ENCODE measurements around the gene WDR82. TPM values are rescaled to one million over a fixed set of nuclear protein-coding genes. Genes with fewer than 3 reads are reported as not detected.

The WDR82 gene
- total and polyA plus RNA-seq, 2 donors (not counting 1 experiment from before 2014, with no cell fraction given): 71.2 to 77.7 TPM

DNA sequence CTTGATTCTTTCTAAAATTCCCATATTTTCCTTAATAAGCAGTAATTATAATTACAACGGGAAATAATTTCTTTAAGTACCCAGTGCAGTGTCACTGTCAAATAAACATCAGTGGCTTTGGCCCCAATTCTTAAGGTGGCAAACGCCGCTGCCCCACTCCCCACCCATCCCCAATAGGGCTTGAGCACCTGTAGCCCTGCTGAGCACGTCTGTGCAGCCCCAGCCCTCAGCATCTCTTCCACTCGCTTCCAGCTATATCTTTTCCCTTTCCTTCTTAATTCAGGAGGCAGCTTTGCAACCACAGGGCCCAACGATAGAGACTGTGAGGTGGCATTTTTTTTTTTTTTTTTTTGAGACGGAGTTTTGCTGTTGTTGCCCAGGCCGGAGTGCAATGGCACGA is 23.8 kb downstream of the WDR82 start:
- Histone ChIP-seq H3K9me3 (ENCODE audit: control insufficient read depth, insufficient read depth, low read depth, low read length) (no peaks in the 10 kb centered on the region), H3K36me3 (ENCODE audit: control insufficient read depth, insufficient read depth, low read length) (peaks cover 32% of the 10 kb centered on the region), H3K9ac (ENCODE audit: insufficient read depth, low read length) (no peak overlapping the region)

DNA sequence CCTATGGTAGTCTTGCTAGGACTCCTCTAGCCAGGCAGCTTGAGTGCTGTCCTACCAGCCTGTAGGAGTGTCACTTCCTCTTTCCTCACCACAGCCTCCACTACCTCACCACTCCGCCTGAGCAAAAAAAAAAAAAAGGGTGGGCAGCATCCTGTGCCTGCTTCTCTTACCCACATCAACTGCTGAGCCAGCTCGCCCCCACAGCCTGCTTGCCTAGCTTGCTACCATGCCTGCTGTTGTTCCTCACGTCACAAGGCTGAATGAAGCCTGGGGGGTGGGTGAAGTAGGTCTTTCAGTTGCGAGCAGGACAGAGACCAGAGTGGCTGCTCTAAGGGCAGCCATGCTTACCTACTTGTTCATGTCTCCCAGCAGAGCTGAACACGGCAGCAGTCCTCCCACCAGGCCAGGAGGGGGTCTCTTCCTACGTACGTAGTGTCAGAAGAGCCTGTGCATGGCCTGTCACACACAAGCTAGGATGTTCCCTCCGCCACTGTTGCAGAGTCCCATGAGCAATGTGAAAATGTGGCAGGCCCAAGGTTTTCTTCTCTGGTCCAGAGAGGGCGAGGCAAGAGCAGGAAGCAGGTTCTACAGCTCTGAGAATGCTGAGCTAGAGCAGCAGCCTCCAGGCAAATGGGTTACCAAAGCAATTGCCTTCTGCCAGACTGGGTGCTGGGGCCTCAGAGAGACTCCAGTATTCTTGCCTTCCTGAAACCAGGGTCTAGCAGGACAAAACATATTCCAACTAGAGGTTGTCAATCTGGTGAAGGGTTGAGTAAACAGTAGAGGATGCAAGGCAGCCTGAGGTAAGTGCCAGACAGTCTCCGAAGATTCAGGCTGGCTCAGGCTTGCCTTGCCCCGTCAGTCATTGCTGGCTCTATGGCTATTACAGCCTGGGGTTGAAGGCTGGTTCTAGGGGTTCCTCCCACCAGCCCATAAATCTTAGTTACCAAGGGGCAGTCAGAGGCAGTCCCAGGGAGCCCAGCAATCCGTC is 24.8 kb downstream of the WDR82 start:
- Histone ChIP-seq H4K20me1 (ENCODE audit: control insufficient read depth, extremely low read depth, insufficient read depth, low read length) (no peaks in the 10 kb centered on the region), H3K9ac (ENCODE audit: insufficient read depth, low read length) (no peak overlapping the region), H3K27ac (ENCODE audit: insufficient read depth, low read length) (no peak overlapping the region), H3K36me3 (ENCODE audit: control insufficient read depth, insufficient read depth, low read length) (peaks cover 32% of the 10 kb centered on the region), H3K4me2 (ENCODE audit: extremely low read depth, insufficient read depth, low read length) (no peak overlapping the region), H3K9me3 (ENCODE audit: control insufficient read depth, insufficient read depth, low read depth, low read length) (no peaks in the 10 kb centered on the region), H3K4me3 (replicated peaks in 1 of 4; ENCODE audit: control extremely low read depth in 1 of 4, insufficient read depth in 1 of 4, low read depth in 3 of 4, low read length in 4 of 4) (no peak overlapping the region), H3K27me3 (ENCODE audit: control insufficient read depth, insufficient read depth, low read length) (no peaks in the 10 kb centered on the region), H3K4me1 (ENCODE audit: control insufficient read depth, extremely low read depth, insufficient read depth, low read length) (no peaks in the 10 kb centered on the region), H2AFZ (ENCODE audit: low read length) (no peak overlapping the region), H3K79me2 (ENCODE audit: control insufficient read depth, insufficient read depth, low read length) (peaks cover 3% of the 10 kb centered on the region)
- TF ChIP-seq, protein P1, sequence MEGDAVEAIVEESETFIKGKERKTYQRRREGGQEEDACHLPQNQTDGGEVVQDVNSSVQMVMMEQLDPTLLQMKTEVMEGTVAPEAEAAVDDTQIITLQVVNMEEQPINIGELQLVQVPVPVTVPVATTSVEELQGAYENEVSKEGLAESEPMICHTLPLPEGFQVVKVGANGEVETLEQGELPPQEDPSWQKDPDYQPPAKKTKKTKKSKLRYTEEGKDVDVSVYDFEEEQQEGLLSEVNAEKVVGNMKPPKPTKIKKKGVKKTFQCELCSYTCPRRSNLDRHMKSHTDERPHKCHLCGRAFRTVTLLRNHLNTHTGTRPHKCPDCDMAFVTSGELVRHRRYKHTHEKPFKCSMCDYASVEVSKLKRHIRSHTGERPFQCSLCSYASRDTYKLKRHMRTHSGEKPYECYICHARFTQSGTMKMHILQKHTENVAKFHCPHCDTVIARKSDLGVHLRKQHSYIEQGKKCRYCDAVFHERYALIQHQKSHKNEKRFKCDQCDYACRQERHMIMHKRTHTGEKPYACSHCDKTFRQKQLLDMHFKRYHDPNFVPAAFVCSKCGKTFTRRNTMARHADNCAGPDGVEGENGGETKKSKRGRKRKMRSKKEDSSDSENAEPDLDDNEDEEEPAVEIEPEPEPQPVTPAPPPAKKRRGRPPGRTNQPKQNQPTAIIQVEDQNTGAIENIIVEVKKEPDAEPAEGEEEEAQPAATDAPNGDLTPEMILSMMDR (conservative IDR thresholded peaks at IDR 0.05 in 1 of 2, IDR thresholded peaks at IDR 0.05 in 1 of 2; ENCODE audit: low read depth in 1 of 2, low read length in 2 of 2): no peak
- no peak for TF ChIP-seq EZH2 (IDR thresholded peaks at IDR 0.05; ENCODE audit: low read length, missing control alignments)
- DNase-seq (ENCODE audit: low read depth in 2 of 2): peak in 1 of 2 donors; percentile 26

More for the DNA sequence above, 23.8 kb downstream of the WDR82 start:
- no peak overlapping the region for H3K27ac ChIP-seq (ENCODE audit: insufficient read depth, low read length)
- peaks cover 6% of the 10 kb centered on the region for H3K79me2 ChIP-seq (ENCODE audit: control insufficient read depth, insufficient read depth, low read length)
- H3K4me1 ChIP-seq (ENCODE audit: control insufficient read depth, extremely low read depth, insufficient read depth, low read length): no peaks in the 10 kb centered on the region
- no peak overlapping the region for H3K4me2 ChIP-seq (ENCODE audit: extremely low read depth, insufficient read depth, low read length)
- no peak overlapping the region for H2AFZ ChIP-seq (ENCODE audit: low read length)
- H3K4me3 ChIP-seq (replicated peaks in 1 of 4; ENCODE audit: control extremely low read depth in 1 of 4, insufficient read depth in 1 of 4, low read depth in 3 of 4, low read length in 4 of 4): no peak overlapping the region
- H3K27me3 ChIP-seq (ENCODE audit: control insufficient read depth, insufficient read depth, low read length): no peaks in the 10 kb centered on the region
- DNase-seq (ENCODE audit: low read depth in 2 of 2): no peak
- H4K20me1 ChIP-seq (ENCODE audit: control insufficient read depth, extremely low read depth, insufficient read depth, low read length): no peaks in the 10 kb centered on the region
- TF ChIP-seq, protein P1 (conservative IDR thresholded peaks at IDR 0.05 in 1 of 2, IDR thresholded peaks at IDR 0.05 in 1 of 2; ENCODE audit: low read depth in 1 of 2, low read length in 2 of 2): no peak
- TF ChIP-seq EZH2 (IDR thresholded peaks at IDR 0.05; ENCODE audit: low read length, missing control alignments): no peak

DNA sequence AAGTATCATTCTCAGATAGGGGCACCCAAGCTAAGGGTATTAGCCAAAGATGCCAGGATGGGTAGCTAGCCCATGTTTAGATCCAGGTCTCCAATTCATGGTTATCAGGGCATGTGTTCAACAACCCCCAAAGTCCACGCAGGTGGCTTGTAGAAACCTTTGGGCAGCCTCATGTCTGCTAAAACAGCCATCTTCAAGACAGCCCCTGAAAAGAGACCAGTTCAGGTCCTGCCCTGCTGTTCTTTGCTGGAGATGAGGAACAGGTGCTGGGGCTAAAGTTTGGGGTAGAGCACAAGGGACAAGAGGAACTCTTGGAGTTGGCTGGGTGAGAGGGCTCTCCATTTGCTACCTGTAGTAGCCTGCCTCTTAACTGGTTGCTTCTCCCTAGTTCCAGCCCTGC is 28.3 kb downstream of the WDR82 start:
- Histone ChIP-seq H3K4me3 (replicated peaks in 1 of 4; ENCODE audit: control extremely low read depth in 1 of 4, insufficient read depth in 1 of 4, low read depth in 3 of 4, low read length in 4 of 4) (no peak overlapping the region), H3K79me2 (ENCODE audit: control insufficient read depth, insufficient read depth, low read length) (no peaks in the 10 kb centered on the region), H3K9ac (ENCODE audit: insufficient read depth, low read length) (no peak overlapping the region), H3K27me3 (ENCODE audit: control insufficient read depth, insufficient read depth, low read length) (no peaks in the 10 kb centered on the region), H4K20me1 (ENCODE audit: control insufficient read depth, extremely low read depth, insufficient read depth, low read length) (no peaks in the 10 kb centered on the region), H3K36me3 (ENCODE audit: control insufficient read depth, insufficient read depth, low read length) (peaks cover 20% of the 10 kb centered on the region), H3K9me3 (ENCODE audit: control insufficient read depth, insufficient read depth, low read depth, low read length) (no peaks in the 10 kb centered on the region), H3K4me2 (ENCODE audit: extremely low read depth, insufficient read depth, low read length) (no peak overlapping the region), H3K4me1 (ENCODE audit: control insufficient read depth, extremely low read depth, insufficient read depth, low read length) (peaks cover 2% of the 10 kb centered on the region), H2AFZ (ENCODE audit: low read length) (no peak overlapping the region), H3K27ac (ENCODE audit: insufficient read depth, low read length) (no peak overlapping the region)
- TF ChIP-seq, protein P1 (conservative IDR thresholded peaks at IDR 0.05 in 1 of 2, IDR thresholded peaks at IDR 0.05 in 1 of 2; ENCODE audit: low read depth in 1 of 2, low read length in 2 of 2): no peak
- TF ChIP-seq EZH2 (IDR thresholded peaks at IDR 0.05; ENCODE audit: low read length, missing control alignments): no peak
- no peak for DNase-seq (ENCODE audit: low read depth in 2 of 2)

All from fibroblast of lung (primary cell).